SKM-1 (cell line): ENCODE data around the gene CTXN1.
"Not testable (repeated sequence)": the region's sequence is repeated elsewhere in the genome, so short reads cannot be mapped to it uniquely, and the experiment has no call there.

Experiments used
- DNase-seq: peaks from one replicate; lab custom pipeline; 2025; ENCODE audit not compliant: unreplicated experiment; lab: John Stamatoyannopoulos, UW

The CTXN1 gene

DNA sequence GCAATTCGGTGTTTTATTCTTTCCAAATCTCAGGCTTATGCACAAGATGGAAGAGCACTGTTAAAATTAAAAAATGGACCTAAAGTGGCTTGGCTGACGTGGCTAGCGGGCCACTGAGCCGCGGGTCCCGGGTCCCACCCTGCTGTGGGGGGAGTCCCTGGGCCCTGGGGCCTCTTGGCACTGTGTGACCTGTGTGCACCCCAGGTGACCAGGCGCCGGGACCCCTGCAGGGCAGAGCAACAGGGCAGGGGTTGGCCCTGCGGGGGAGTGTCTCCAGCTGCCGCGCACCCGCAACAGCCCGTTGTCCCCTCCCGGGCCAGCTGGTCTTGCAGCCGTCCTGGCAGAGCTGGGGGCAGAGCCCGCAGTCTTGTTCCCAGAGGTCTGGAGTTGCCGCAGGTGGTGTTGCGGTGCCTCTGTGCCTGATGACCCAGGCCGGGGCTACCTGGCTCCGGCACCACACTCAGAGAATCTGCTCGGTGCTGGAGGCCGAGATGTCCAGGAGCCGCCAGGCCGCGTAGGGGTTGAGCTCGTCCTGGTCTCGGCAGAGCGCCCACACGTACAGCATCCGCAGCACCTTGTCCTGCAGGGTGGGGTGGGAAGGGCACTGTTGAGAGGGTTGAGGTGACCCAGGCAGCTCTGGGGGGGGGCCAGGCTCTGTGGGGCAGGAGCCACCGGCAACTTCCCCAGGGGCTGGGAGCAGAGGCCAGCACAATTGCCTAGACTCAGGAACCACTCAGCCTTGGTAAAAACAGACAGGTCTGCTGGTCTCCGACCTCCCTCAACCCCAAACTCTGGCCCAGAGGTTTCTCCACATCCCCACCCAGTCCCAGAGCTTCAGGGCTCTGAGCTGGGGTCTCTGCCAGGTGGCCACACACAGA lies 1.0 kb upstream of the CTXN1 start:
- DNase-seq: no peak

DNA sequence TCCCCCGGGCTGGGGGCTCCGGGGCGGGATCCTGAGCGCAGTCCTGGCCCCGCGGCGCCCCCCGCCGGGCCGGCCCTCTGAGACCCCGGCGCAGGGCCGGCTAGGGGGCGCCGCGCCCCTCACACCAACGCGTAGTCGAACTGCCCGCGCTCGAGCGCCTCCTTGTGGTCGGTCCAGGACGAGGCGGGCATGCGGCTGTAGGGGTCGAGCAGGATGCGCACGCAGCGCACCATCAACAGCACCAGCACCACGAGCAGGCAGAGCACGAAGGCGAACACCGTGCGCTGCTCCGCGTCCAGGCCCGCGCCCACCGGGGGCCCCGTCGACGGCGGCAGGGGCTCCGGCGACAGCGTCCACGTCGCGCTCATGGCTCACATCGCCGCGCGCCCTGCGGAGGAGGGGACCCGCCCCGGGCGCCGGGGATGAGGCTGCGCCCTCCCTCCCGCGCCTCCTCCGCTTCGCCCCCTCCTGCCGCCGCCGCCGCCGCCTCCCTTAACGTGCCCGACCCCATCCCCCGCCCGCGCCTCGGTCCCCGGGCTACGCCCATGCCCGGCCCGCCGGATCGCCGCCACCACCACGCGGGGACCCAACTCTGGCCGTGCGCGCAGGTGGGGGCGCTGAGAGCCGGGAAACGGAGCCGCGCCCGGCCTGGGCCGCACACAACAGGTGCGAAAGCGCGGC lies 624 bp downstream of the CTXN1 start:
- DNase-seq: peak; percentile 52

DNA sequence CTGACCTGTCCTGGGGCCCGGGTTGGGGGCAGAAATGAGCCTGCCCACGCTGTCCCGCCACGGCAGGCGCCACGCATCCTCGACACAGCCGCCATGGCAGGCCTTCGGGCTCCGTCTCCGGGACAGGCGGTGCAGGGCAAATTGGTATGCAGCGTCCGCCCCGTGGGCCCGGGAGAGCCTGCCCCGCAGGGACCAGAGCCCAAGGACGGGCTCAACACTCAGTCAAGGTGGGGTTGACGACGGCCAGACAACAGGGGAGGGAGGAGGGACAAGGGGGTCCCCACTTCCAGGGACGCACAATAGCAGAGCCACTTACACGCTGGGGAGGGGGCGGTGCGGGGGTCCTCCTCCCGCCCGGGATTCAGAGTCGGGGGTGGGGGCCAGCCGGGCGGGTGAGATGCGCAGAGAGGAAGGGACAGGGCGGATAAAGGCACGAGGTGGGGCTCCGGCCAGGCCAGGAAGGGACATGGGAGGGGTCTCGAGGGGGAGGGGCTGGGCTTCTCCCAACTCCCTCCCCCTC lies 1.2 kb downstream of the CTXN1 start:
- DNase-seq: no peak

GRCh38 chr19:7924241-7924640 lies 1.7 kb downstream of the CTXN1 start:
- DNase-seq: no peak

- no peak for DNase-seq
These were observed 2.4 kb downstream of the CTXN1 start for GRCh38 chr19:7923295-7924191.

- DNase-seq: no peak
These were observed 3.1 kb downstream of the CTXN1 start for GRCh38 chr19:7922836-7923195.

DNA sequence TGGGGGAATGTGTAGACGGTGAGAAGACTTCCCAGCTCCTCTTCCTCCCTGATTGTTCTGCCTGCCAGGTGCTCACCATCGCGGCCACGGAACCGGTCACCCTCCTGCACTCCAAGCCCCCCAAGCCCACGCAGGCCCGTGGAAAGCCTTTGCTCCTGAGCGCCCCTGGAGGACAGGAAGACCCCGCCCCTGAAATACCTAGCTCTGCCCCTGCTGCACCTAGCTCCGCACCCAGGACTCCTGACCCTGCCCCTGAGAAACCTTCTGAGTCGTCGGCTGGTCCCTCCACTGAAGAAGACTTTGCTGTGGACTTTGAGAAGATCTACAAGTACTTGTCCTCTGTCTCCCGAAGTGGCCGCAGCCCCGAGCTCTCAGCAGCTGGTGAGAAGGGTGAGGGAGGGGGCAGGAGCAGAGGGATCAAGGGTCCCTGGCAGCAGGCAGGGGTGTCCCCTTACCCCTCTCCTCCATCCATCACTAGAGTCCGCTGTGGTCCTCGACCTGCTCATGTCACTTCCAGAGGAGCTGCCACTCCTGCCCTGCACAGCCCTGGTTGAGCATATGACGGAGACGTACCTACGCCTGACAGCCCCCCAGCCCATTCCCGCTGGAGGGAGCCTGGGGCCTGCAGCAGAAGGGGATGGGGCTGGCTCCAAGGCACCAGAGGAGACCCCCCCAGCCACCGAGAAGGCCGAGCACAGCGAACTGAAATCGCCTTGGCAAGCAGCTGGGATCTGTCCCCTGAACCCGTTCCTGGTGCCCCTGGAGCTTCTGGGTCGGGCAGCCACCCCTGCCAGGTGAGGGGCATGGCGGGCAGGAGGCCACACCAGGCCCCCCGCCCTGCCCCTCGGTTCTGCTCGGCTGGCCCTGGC lies 3.7 kb downstream of the CTXN1 start:
- no peak for DNase-seq

DNA sequence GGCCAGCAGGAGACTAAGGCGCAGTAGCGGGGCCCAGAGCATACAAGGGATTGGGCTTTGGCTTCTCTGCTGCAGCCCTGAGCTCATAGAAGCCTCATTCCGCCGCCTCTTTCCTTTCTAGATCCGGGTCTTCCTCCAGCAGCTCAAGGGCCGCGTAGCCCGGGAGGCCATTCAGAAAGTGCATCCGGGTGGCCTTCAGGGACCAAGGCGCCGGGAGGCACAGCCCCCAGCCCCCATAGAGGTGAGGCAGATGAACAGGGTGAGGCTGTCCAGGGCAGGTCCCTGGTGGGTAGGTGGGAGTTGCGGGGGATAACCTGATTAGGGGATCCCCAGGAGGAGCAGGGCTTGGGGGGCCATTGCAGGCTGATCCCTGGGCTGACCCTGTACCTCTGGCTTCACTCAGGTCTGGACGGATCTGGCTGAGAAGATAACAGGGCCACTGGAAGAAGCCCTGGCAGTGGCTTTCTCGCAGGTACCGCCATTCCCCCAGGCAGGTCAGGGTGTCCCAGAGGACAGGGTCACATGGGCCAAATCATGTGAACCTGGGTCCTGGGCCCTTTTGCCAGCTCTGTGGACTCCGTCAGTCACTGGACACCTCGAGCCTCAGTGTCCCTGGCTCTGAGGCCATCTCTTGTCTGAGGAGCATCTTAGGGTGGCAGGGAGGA lies 4.5 kb downstream of the CTXN1 start:
- DNase-seq: no peak

GRCh38 chr19:7920519-7921301 lies 5.2 kb downstream of the CTXN1 start:
- DNase-seq: peak; percentile 99

DNA sequence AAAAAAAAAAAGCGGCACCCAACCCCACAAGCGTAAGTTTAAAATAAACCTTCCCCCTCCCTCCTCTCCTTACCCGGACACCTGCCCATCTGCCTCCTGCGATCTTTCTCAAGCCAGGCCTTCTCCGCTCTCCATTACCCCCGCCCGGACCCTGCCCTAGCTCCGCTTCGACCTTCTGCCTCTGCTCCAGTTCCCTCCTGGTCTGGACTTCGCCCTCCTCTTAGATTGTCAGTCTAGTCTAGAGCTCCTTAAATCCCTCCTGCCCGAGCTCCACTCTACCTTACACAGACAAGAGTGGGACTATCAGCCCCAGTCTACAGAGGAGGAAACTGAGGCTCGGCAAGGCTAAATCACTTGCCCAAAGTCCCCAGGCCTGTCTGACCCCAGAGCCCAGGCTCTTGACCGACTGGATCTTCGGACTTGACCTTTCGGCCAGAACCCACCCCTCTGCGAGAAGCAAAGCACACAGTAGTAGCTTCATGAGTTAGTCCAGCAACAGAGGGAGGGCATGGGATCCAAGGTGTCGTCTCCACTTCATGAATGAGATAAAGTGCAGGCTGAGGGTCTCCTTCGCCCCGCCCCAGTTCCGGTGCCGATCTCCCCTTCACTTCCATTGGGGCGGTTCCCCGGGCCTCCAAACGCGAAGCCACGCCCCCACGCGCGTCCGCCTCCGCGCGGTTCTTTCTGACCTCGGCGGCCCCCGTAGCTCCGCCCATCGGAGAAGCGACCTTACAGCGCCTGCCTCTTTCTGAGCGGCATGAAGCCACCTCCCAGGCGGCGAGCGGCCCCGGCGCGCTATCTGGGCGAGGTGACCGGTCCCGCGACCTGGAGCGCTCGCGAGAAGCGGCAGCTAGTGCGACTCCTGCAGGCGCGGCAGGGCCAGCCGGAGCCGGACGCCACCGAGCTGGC lies 6.1 kb downstream of the CTXN1 start, which contains the start of gene SNAPC2:
Gene SNAPC2 (plus strand): TSS at position 729 of the 909 bp plus-strand sequence. CDS start 29 bp downstream, at position 758.
- peak; percentile 79 for DNase-seq

GRCh38 chr19:7918615-7919421 lies 7.1 kb downstream of the CTXN1 start:
- no peak for DNase-seq

- DNase-seq: not testable (repeated sequence)
These were observed 7.8 kb downstream of the CTXN1 start for GRCh38 chr19:7918062-7918614.

- no peak for DNase-seq
These were observed 8.5 kb downstream of the CTXN1 start for GRCh38 chr19:7917267-7918061.

GRCh38 chr19:7916955-7917266 lies 9.0 kb downstream of the CTXN1 start:
- no peak for DNase-seq

DNA sequence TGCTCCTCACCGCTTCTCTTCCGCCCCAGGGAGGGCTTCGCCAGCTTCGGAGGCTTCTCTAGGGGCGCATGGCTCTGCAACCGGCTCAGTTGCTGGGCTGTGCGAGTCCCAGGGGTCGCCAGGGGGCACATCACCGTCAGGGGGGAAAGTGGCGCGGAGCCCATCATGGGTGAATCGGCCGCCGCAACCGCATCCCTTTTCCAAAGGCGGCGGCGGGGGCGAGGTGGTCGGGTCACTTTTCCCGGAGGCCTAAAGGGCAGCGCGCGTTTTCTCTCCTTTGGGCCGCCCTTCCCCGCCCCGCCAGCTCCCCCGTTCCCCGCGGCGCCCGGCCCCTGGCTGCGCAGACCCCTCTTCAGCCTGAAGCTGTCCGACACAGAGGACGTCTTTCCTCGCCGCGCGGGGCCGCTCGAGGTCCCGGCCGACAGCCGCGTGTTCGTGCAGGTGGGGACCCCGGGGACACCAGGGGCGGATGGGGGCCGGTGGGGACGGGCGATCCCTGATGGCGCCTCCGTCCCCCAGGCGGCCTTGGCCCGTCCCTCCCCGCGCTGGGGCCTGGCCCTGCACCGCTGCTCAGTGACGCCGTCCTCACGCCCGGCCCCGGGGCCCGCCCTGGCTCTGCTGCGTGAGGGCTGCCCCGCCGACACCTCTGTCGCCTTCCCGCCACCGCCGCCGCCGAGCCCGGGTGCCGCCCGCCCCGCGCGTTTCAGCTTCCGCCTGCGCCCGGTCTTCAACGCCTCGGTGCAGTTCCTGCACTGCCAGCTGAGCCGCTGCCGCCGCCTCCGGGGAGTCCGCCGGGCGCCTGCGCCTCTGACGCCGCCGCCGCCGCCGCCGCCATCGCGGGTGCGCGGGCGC lies 9.6 kb downstream of the CTXN1 start:
- DNase-seq: no peak
